Loucy (cell line): ENCODE results near the gene BTNL3.

Experiments used
- EZH2phosphoT487 ChIP-seq: fragments of 200-600 bp; IDR thresholded peaks from 2 replicates; pipeline ENCODE4 v1.6.1; 2018; ENCODE audit warnings: antibody characterized with exemption, mild to moderate bottlenecking, moderate library complexity, borderline replicate concordance
- TF ChIP-seq, protein P1 (sequence below): fragments of 200-600 bp; sonication (generic); conservative IDR thresholded peaks from 2 replicates; pipeline ENCODE4 v1.5.1; 2014; ENCODE audit warnings: mild to moderate bottlenecking, antibody characterized with exemption, low read length

DNA sequence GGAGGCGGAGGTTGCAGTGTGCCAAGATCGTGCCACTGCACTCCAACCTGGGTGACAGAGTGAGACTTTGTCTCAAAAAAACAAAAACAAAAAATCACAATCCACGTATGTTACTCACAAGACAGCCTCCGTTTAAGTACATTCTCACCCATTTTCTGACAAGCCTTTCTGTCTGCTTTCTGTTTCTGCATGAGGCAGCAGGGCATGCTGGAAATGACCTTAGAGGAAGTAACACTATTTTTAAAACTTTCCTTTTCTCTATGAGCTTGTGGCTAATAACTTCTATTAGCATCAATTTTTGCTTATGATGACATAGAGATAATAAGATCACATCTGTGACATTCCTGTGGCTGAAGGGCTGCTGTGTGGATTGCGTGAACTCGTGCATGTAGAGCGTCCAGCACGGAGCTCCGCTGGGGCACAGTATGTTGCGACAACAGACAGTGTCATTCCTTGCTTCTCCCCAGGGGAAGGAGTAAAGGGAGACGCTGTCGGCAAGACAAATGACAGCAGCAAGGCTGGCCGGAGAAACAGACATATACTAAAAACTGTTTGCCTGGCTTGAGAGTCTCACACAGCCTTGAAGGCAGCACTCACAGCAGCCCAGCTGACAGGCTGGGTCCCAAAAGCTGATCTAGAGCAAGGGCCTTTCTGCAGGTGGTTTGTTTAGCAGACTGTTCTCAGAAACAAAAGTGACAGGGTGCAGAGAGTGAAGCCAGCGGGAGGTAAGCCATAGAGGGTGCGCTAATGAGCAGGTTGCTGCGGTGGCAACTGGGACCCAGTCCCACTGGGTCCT, 1.6 kb downstream of the BTNL3 start:
- TF ChIP-seq, protein P1, sequence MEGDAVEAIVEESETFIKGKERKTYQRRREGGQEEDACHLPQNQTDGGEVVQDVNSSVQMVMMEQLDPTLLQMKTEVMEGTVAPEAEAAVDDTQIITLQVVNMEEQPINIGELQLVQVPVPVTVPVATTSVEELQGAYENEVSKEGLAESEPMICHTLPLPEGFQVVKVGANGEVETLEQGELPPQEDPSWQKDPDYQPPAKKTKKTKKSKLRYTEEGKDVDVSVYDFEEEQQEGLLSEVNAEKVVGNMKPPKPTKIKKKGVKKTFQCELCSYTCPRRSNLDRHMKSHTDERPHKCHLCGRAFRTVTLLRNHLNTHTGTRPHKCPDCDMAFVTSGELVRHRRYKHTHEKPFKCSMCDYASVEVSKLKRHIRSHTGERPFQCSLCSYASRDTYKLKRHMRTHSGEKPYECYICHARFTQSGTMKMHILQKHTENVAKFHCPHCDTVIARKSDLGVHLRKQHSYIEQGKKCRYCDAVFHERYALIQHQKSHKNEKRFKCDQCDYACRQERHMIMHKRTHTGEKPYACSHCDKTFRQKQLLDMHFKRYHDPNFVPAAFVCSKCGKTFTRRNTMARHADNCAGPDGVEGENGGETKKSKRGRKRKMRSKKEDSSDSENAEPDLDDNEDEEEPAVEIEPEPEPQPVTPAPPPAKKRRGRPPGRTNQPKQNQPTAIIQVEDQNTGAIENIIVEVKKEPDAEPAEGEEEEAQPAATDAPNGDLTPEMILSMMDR: no peak
- no peak for TF ChIP-seq EZH2phosphoT487
